Gastrocnemius medialis (tissue), 4 donors: ENCODE results near the gene EIF3B. TPM values are rescaled to one million over a fixed set of nuclear protein-coding genes. Genes with fewer than 3 reads are reported as not detected.
"Not testable (repeated sequence)": the region's sequence is repeated elsewhere in the genome, so short reads cannot be mapped to it uniquely, and the experiment has no call there.

Source experiments
- ATAC-seq, 2 donors: fragments of 150-250 bp; one replicate each; pipeline ENCODE4 v1.9.1; 2016
- DNase-seq, 2 donors: peaks; one replicate each; pipeline ENCODE4 v3.0.0-alpha.2; 2019
- H3K27ac ChIP-seq, 4 donors: fragments of 200-600 bp; sonication (generic); 1 replicate in 1 of 4; 2 replicates in 3 of 4; pipeline ENCODE4 v1.5.1; 2016 to 2018; ENCODE audit warnings: mild to moderate bottlenecking in 2 of 4, moderate library complexity in 1 of 4
- H3K27me3 ChIP-seq, 3 donors: fragments of 200-600 bp; sonication (generic) in 2 of 3; 1 replicate in 1 of 3; 2 replicates in 2 of 3; pipeline versions ENCODE4 v1.5.1 to v1.6.0; 2016 to 2019; ENCODE audit warnings: mild to moderate bottlenecking in 1 of 3, moderate library complexity in 1 of 3
- H3K36me3 ChIP-seq, 2 donors: fragments of 200-600 bp; sonication (generic) in 1 of 2; one replicate each; pipeline ENCODE4 v1.5.1; 2017 to 2018
- H3K4me1 ChIP-seq, 2 donors: fragments of 200-600 bp; sonication (generic) in 1 of 2; one replicate each; pipeline ENCODE4 v1.5.1; 2016 to 2017; ENCODE audit warnings: mild to moderate bottlenecking in 2 of 2
- H3K4me3 ChIP-seq, 4 donors: fragments of 200-600 bp; sonication (generic) in 3 of 4; 1 replicate in 1 of 4; 2 replicates in 3 of 4; pipeline ENCODE4 v1.5.1; 2016 to 2019; ENCODE audit warnings: mild to moderate bottlenecking in 2 of 4
- H3K9me3 ChIP-seq, 3 donors: fragments of 200-600 bp; sonication (generic) in 2 of 3; 1 replicate in 1 of 3; 2 replicates in 2 of 3; pipeline ENCODE4 v1.5.1; 2016 to 2019
- CTCF ChIP-seq, 5 experiments: fragments of 450-650 bp in 3 of 5; fragments of 200-600 bp in 2 of 5; sonication (generic) in 2 of 5; IDR thresholded peaks in 4 of 5; conservative IDR thresholded peaks in 1 of 5; 1 replicate in 4 of 5; 2 replicates in 1 of 5; pipeline ENCODE4 v1.5.1; 2016 to 2019; ENCODE audit warnings: antibody characterized with exemption in 5 of 5, mild to moderate bottlenecking in 3 of 5, moderate library complexity in 3 of 5
- POLR2A ChIP-seq, 2 donors: fragments of 450-650 bp; IDR thresholded peaks; one replicate each; pipeline ENCODE4 v1.6.1; 2017; ENCODE audit warnings: antibody characterized with exemption in 2 of 2, mild to moderate bottlenecking in 2 of 2, moderate library complexity in 2 of 2
- in situ Hi-C, 4 donors: fragments of 200-750 bp; cut with MboI; loops; one replicate each; pipeline versions ENCODE4 v1.15.0 to v1.8.0; 2017; ENCODE audit warnings: low sequenced_read_pairs in 4 of 4
- intact Hi-C: fragments of 100-400 bp; cut with DNase I; formaldehyde crosslinking; loops from one replicate; pipeline ENCODE4 v1.15.1; 2023; ENCODE audit warnings: low total_unique reads
- total RNA-seq, 4 donors: library from RNA; depleted of rRNA; stranded (reverse); fragments of >200 nt; gene quantifications; one replicate each; pipeline versions ENCODE4 v1.1.0 to v1.2.3, GENCODE V29; 2016

Gene EIF3B
- total RNA-seq, 4 donors from 2014 or later: 105 to 207 (median 195) TPM

GRCh38 chr7:2383543-2384274 lies 29.1 kb downstream of the EIF3B start:
- ATAC-seq (no peak), DNase-seq (no peak)
- no peaks in the 10 kb centered on the region for H3K4me1 ChIP-seq
- H3K9me3 ChIP-seq: no peaks in the 10 kb centered on the region
- H3K27me3 ChIP-seq: no peaks in the 10 kb centered on the region
- no peak overlapping the region for H3K27ac ChIP-seq
- no peak for TF ChIP-seq POLR2A (IDR thresholded peaks at IDR 0.05)
- no peak for TF ChIP-seq CTCF (IDR thresholded peaks at IDR 0.05 in 4 of 5, conservative IDR thresholded peaks at IDR 0.05 in 1 of 5)
- intact Hi-C loops (no loop called here), in situ Hi-C loops (no loop called here)
- H3K4me3 ChIP-seq: no peak overlapping the region
- H3K36me3 ChIP-seq: peaks cover 2 to 32% of the 10 kb centered on the region in 2 donors

GRCh38 chr7:2384354-2385243 lies 30.0 kb downstream of the EIF3B start:
- Histone ChIP-seq H3K9me3 (no peaks in the 10 kb centered on the region), H3K36me3 (peaks cover 2 to 23% of the 10 kb centered on the region in 2 donors), H3K4me1 (no peaks in the 10 kb centered on the region), H3K27ac (no peak overlapping the region), H3K27me3 (no peaks in the 10 kb centered on the region), H3K4me3 (no peak overlapping the region)
- ATAC-seq (no peak), DNase-seq (no peak)
- TF ChIP-seq POLR2A (IDR thresholded peaks at IDR 0.05): no peak
- no peak for TF ChIP-seq CTCF (IDR thresholded peaks at IDR 0.05 in 4 of 5, conservative IDR thresholded peaks at IDR 0.05 in 1 of 5)
- in situ Hi-C loops: no loop called here
- intact Hi-C loops: no loop called here

- H3K4me3 ChIP-seq, H3K36me3 ChIP-seq, in situ Hi-C loops, DNase-seq, H3K4me1 ChIP-seq, H3K9me3 ChIP-seq, intact Hi-C loops, H3K27me3 ChIP-seq, ATAC-seq, H3K27ac ChIP-seq: not testable (repeated sequence)
Observed at GRCh38 chr7:2386122-2386521, 31.5 kb downstream of the EIF3B start.

GRCh38 chr7:2386964-2387669 lies 32.5 kb downstream of the EIF3B start:
- ATAC-seq (no peak), DNase-seq (no peak)
- in situ Hi-C loops (no loop called here), intact Hi-C loops (no loop called here)
- Histone ChIP-seq H3K27ac (no peak overlapping the region), H3K4me1 (no peaks in the 10 kb centered on the region), H3K36me3 (no peaks in the 10 kb centered on the region), H3K9me3 (no peaks in the 10 kb centered on the region), H3K4me3 (no peak overlapping the region), H3K27me3 (no peaks in the 10 kb centered on the region)
- no peak for TF ChIP-seq POLR2A (IDR thresholded peaks at IDR 0.05)
- no peak for TF ChIP-seq CTCF (IDR thresholded peaks at IDR 0.05 in 4 of 5, conservative IDR thresholded peaks at IDR 0.05 in 1 of 5)
